T47D (cell line): ENCODE data around the gene ZNF14.
"Not testable (repeated sequence)": the region's sequence is repeated elsewhere in the genome, so short reads cannot be mapped to it uniquely, and the experiment has no call there.

Source experiments
- DNase-seq, 2 experiments: peaks; one replicate each; pipeline versions ENCODE4 v3.0.0 to v3.0.0-alpha.2; 2011 to 2012; ENCODE audit warnings: low read depth in 1 of 2, low spot score in 1 of 2
- JUND ChIP-seq: IDR thresholded peaks from 2 replicates; pipeline ENCODE4 v1.6.1; 2012; ENCODE audit warnings: low read depth
- in situ Hi-C: cut with HindIII; loops from 2 replicates; pipeline ENCODE4 v1.10.0; 2016; ENCODE audit warnings: low sequenced_read_pairs, low pct_unique_long_range_greater_than_20kb

ZNF14 gene

GRCh38 chr19:19696386-19696785, 36.5 kb downstream of the ZNF14 start:
- no peak for TF ChIP-seq JUND
- in situ Hi-C loops: no loop called here
- DNase-seq: no peak

GRCh38 chr19:19691683-19692082, 41.2 kb downstream of the ZNF14 start:
- DNase-seq: no peak
- no peak for TF ChIP-seq JUND
- in situ Hi-C loops: no loop called here

- DNase-seq, in situ Hi-C loops: not testable (repeated sequence)
Measured at GRCh38 chr19:19689023-19689422, 43.9 kb downstream of the ZNF14 start.

DNA sequence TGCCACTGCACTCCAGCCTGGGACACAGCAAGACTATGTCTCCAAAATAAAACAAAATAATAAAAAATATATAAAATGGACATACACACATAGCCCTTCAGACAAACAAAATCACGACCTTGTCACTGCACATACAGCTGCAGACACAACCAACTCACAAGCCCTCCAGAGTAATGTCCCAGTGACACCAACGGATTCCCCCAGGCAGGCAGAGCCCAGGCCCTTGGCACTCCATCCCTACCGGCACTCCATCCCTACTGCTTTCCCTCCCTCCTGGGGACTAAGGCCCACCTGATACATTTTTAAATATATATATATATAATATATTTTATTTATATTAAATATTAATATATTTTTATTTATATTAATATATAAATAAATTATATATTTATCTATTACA, 45.8 kb downstream of the ZNF14 start:
- no peak for TF ChIP-seq JUND
- no peak for DNase-seq
- in situ Hi-C loops: no loop called here

GRCh38 chr19:19686580-19686979, 46.3 kb downstream of the ZNF14 start:
- no peak for DNase-seq
- TF ChIP-seq JUND: no peak
- in situ Hi-C loops: no loop called here

- DNase-seq, in situ Hi-C loops: not testable (repeated sequence)
Measured at GRCh38 chr19:19686119-19686518, 46.8 kb downstream of the ZNF14 start.

- no peak for DNase-seq
- no peak for TF ChIP-seq JUND
- in situ Hi-C loops: no loop called here
Measured at GRCh38 chr19:19679176-19680073, 53.5 kb downstream of the ZNF14 start.

DNA sequence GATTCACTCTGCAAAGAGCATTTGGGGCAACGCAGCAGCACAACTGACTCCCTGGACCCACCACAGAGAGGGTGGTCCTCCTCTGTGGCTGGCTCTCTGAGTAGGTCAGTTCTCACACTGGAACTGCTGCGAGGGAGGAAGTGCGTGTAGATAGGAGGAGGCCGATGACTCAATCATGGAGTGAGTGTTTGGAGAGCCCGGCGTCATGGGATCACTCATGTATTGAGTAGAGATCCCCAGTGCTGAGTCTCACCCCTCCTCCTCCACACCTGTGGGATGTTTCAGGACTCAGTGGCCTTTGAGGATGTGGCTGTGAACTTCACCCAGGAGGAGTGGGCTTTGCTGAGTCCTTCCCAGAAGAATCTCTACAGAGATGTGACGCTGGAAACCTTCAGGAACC, 55.3 kb downstream of the ZNF14 start:
- DNase-seq: no peak
- no peak for TF ChIP-seq JUND
- in situ Hi-C loops: no loop called here

DNA sequence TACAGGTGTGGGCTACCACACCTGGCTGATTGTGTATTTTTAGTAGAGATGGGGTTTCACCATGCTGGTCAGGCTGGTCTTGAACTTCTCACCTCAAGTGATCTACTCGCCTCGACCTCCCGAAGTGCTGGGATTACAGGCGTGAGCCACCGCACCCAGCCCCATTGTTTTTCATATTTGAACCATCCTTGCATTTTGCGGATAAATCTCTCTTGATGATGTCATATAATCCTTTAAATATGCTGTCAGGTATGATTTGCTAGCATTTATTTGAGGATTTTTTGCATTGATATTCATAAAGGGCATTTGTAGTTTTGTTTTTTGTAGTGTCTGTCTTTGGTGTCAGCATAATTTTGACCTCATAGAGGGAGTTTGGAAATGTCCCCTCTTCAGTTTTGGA, 58.6 kb downstream of the ZNF14 start:
- DNase-seq: no peak
- TF ChIP-seq JUND: no peak
- in situ Hi-C loops: no loop called here

GRCh38 chr19:19672816-19673215, 60.1 kb downstream of the ZNF14 start:
- in situ Hi-C loops: no loop called here
- DNase-seq: no peak
- no peak for TF ChIP-seq JUND

GRCh38 chr19:19670070-19670551, 62.8 kb downstream of the ZNF14 start:
- no peak for TF ChIP-seq JUND
- DNase-seq: peak in 1 of 2 experiments; percentile 11
- in situ Hi-C loops: no loop called here

DNA sequence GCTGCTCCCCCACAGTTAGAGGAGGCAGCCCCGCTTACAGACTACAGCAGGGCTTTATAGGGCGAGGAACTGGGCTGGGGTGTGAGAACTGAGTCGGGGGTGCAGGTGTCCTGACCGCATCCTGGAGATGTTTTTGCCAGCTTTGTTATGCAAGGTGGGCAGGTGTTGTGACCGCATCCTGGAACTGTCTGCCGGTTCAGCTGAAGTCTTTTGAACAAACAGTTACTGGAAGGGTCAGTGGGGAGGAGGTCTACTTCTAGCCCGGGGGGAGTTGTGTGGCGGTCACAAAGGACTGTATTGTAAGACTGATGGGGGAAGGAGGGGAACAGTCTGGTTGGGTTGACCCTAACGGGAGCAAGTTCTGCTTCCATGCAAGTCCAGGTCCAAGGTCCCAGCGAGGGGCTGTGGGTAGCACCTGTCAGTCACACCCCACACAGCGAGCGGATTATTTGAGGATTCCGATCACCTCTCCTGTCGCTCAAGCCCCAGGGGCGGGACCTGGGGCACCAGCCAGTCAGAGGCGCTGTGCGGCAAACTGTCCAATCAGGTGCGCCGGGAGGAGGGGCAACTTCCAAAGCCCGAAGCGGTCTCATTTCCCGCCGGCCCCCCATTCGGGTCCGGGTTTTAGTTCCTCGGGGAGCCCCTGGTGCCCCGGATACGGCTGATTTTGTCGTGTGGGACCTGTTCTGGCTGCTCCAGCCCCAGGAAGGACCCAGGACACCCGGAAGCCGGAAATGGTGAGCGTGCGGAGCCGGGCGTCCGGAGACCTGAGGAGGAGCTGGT, 64.5 kb downstream of the ZNF14 start, which contains the start of gene ZNF101:
ZNF101 (plus strand) TSS at position 610 of the 783 bp plus-strand sequence; CDS start at position 735, 125 bp downstream.
- TF ChIP-seq JUND: no peak
- in situ Hi-C loops: no loop called here
- DNase-seq: peak; percentile 78 to 95

- in situ Hi-C loops: not testable (repeated sequence)
Measured at GRCh38 chr19:19665420-19665948, 67.4 kb downstream of the ZNF14 start.

More at GRCh38 chr19:19665420-19665948, 67.4 kb downstream of the ZNF14 start:
- not testable (repeated sequence) for DNase-seq
